Neural crest cell (in vitro differentiated cells): Measurements from ENCODE around the gene TRIP12. TPM values are rescaled to one million over a fixed set of nuclear protein-coding genes. Genes with fewer than 3 reads are reported as not detected.

Source experiments
- DNase-seq: peaks from one replicate; pipeline ENCODE4 v3.0.0; 2021; ENCODE audit warnings: low read depth, mixed read lengths, low spot score
- H3K27ac Mint-ChIP-seq: one replicate; pipeline ENCODE4 v1.8.0; 2021; ENCODE audit warnings: mild to moderate bottlenecking, mixed read lengths; ENCODE audit not compliant: unreplicated experiment
- H3K27me3 Mint-ChIP-seq: 2 replicates; pipeline ENCODE4 v1.8.0; 2021; ENCODE audit warnings: low read depth, mild to moderate bottlenecking, mixed read lengths
- H3K36me3 Mint-ChIP-seq: 2 replicates; pipeline ENCODE4 v1.8.0; 2021; ENCODE audit warnings: low read depth, mild to moderate bottlenecking, mixed read lengths
- H3K4me1 Mint-ChIP-seq: 2 replicates; pipeline ENCODE4 v1.8.0; 2021; ENCODE audit warnings: mixed read lengths
- H3K4me3 Mint-ChIP-seq: one replicate; pipeline ENCODE4 v1.8.0; 2021; ENCODE audit warnings: mild to moderate bottlenecking, mixed read lengths
- H3K9me3 Mint-ChIP-seq: 2 replicates; pipeline ENCODE4 v1.8.0; 2021; ENCODE audit warnings: mixed read lengths
- total RNA-seq: library from RNA; stranded (reverse); gene quantifications from 2 replicates; pipeline ENCODE4 v1.2.1, GENCODE V29; 2021
- TF ChIP-seq, protein P1 (sequence below): fragments of 200-600 bp; sonication (generic); conservative IDR thresholded peaks from 2 replicates; pipeline ENCODE4 v1.5.0; 2021; ENCODE audit warnings: antibody characterized with exemption, mild to moderate bottlenecking

The TRIP12 gene
- total RNA-seq, 1 donor from 2014 or later = 222 TPM

DNA sequence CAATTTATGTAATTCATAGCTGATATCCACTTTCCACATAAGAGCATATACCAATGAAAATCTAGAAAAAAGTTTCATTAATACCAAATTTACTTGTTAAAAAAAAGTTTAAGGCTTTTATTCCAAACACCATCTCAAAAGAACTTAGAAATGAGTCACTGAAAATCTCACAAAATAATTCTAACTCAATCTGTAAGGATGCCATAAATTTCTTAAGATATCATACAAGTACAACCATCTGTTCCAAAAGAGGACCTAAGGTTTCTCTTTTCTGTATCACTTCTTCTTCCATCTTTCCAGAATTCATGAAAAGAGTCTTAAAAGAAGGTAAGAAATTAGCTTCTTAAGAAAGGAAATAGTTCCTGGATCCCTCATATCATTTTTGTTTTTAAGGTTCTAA is 60.4 kb downstream of the TRIP12 start:
- no peak overlapping the region for H3K27ac Mint-ChIP-seq
- H3K36me3 Mint-ChIP-seq = peaks cover 7% of the 10 kb centered on the region
- peaks cover 4% of the 10 kb centered on the region for H3K4me1 Mint-ChIP-seq
- no peaks in the 10 kb centered on the region for H3K9me3 Mint-ChIP-seq
- TF ChIP-seq, protein P1, sequence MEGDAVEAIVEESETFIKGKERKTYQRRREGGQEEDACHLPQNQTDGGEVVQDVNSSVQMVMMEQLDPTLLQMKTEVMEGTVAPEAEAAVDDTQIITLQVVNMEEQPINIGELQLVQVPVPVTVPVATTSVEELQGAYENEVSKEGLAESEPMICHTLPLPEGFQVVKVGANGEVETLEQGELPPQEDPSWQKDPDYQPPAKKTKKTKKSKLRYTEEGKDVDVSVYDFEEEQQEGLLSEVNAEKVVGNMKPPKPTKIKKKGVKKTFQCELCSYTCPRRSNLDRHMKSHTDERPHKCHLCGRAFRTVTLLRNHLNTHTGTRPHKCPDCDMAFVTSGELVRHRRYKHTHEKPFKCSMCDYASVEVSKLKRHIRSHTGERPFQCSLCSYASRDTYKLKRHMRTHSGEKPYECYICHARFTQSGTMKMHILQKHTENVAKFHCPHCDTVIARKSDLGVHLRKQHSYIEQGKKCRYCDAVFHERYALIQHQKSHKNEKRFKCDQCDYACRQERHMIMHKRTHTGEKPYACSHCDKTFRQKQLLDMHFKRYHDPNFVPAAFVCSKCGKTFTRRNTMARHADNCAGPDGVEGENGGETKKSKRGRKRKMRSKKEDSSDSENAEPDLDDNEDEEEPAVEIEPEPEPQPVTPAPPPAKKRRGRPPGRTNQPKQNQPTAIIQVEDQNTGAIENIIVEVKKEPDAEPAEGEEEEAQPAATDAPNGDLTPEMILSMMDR = no peak
- H3K4me3 Mint-ChIP-seq = no peak overlapping the region
- H3K27me3 Mint-ChIP-seq = no peaks in the 10 kb centered on the region
- DNase-seq = no peak

DNA sequence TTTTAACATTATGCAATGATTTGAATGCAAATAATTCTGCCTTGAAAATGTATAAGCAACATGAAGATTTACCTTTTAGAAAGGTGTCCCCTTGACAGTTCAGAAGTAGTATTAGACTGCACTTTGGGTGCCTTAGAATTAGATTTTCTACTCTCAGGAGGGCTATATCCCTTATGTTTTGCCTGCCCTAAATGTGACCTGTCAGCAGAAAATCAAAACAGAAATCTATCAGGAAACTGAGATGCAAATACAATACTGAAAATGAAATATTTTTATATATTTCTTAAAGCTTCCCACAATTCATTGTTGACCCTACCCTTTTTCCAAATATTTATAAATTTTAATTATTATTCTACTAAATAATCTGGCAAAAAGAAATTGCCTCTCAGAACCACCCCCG is 61.5 kb downstream of the TRIP12 start:
- Mint-ChIP-seq H3K36me3 (peaks cover 7% of the 10 kb centered on the region), H3K4me1 (peaks cover 4% of the 10 kb centered on the region), H3K27me3 (no peaks in the 10 kb centered on the region), H3K9me3 (no peaks in the 10 kb centered on the region), H3K4me3 (no peak overlapping the region), H3K27ac (no peak overlapping the region)
- no peak for DNase-seq
- TF ChIP-seq, protein P1 = no peak

GRCh38 chr2:229858351-229858750 is 63.5 kb downstream of the TRIP12 start:
- Mint-ChIP-seq H3K4me1 (no peaks in the 10 kb centered on the region), H3K27me3 (no peaks in the 10 kb centered on the region), H3K9me3 (no peaks in the 10 kb centered on the region), H3K27ac (no peak overlapping the region), H3K4me3 (no peak overlapping the region), H3K36me3 (peaks cover 7% of the 10 kb centered on the region)
- TF ChIP-seq, protein P1 = no peak
- no peak for DNase-seq

- DNase-seq = no peak
- Mint-ChIP-seq H3K4me3 (no peak overlapping the region), H3K4me1 (no peaks in the 10 kb centered on the region), H3K27me3 (no peaks in the 10 kb centered on the region), H3K27ac (no peak overlapping the region), H3K36me3 (peaks cover 9% of the 10 kb centered on the region), H3K9me3 (no peaks in the 10 kb centered on the region)
- TF ChIP-seq, protein P1 = no peak
Observed at GRCh38 chr2:229857634-229858033, 64.2 kb downstream of the TRIP12 start.

DNA sequence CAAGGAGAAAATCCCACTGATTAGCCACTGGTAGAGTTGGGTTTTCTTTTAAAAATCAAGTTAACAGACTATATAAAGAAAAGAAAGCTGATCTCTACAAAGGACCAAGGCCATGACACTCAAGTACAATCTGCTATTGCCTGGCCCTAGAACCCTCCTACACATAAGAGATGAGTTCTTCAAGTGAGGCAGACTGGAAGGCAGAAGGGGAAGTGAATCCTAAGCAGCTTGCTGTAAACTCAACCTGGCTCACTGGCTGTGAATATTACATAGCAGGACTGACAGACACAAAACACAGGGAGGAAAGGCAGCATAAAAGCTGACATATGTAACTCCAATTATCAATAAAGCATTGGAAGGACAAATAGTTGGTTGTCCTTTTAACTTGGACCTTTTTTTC is 65.4 kb downstream of the TRIP12 start:
- H3K4me1 Mint-ChIP-seq = peaks cover 6% of the 10 kb centered on the region

More for the DNA sequence above, 65.4 kb downstream of the TRIP12 start:
- Mint-ChIP-seq H3K36me3 (peaks cover 17% of the 10 kb centered on the region), H3K27me3 (no peaks in the 10 kb centered on the region), H3K9me3 (peaks cover 5% of the 10 kb centered on the region), H3K27ac (no peak overlapping the region), H3K4me3 (no peak overlapping the region)
- no peak for DNase-seq
- TF ChIP-seq, protein P1 = no peak
